Endodermal cell (in vitro differentiated cells): ENCODE data around the gene PLCB1. TPM values are rescaled to one million over a fixed set of nuclear protein-coding genes. Genes with fewer than 3 reads are reported as not detected.

Source experiments
- DNase-seq: peaks from one replicate; pipeline ENCODE4 v3.0.0-alpha.2; 2017
- H3K27ac ChIP-seq: 2 replicates; pipeline ENCODE4 v1.5.1; 2013; ENCODE audit warnings: mild to moderate bottlenecking, low read depth, low read length, moderate library complexity
- H3K27me3 ChIP-seq: 2 replicates; pipeline ENCODE4 v1.6.1; 2013; ENCODE audit warnings: mild to moderate bottlenecking, low read length, moderate library complexity; ENCODE audit not compliant: insufficient read depth, control insufficient read depth, poor library complexity, severe bottlenecking
- H3K36me3 ChIP-seq: 2 replicates; pipeline ENCODE4 v1.7.0; 2013; ENCODE audit warnings: mild to moderate bottlenecking, low read length, moderate library complexity; ENCODE audit not compliant: control insufficient read depth, insufficient read depth
- H3K4me1 ChIP-seq: one replicate; pipeline ENCODE4 v1.7.0; 2013; ENCODE audit warnings: low read length; ENCODE audit not compliant: control insufficient read depth, insufficient read depth
- H3K4me3 ChIP-seq: 2 replicates; pipeline ENCODE4 v1.5.1; 2013; ENCODE audit warnings: mild to moderate bottlenecking, low read length, moderate library complexity
- H3K9ac ChIP-seq: 2 replicates; pipeline ENCODE4 v1.6.1; 2013; ENCODE audit warnings: mild to moderate bottlenecking, low read length, moderate library complexity; ENCODE audit not compliant: poor library complexity, severe bottlenecking; ENCODE audit errors: extremely low read depth
- H3K9me3 ChIP-seq: 2 replicates; pipeline ENCODE4 v1.6.1; 2013; ENCODE audit warnings: mild to moderate bottlenecking, low read length, moderate library complexity; ENCODE audit not compliant: control insufficient read depth
- H3K27ac Mint-ChIP-seq: 2 replicates; pipeline ENCODE4 v1.8.0; 2020; ENCODE audit warnings: mixed read lengths
- H3K27me3 Mint-ChIP-seq: 2 replicates; pipeline ENCODE4 v1.8.0; 2021; ENCODE audit warnings: mild to moderate bottlenecking, mixed read lengths; ENCODE audit not compliant: insufficient read depth
- H3K36me3 Mint-ChIP-seq: 2 replicates; pipeline ENCODE4 v1.8.0; 2020; ENCODE audit warnings: low read depth, mixed read lengths
- H3K4me1 Mint-ChIP-seq: 2 replicates; pipeline ENCODE4 v1.8.0; 2020; ENCODE audit warnings: mixed read lengths
- H3K4me3 Mint-ChIP-seq: 2 replicates; pipeline ENCODE4 v1.8.0; 2020; ENCODE audit warnings: mild to moderate bottlenecking, moderate library complexity, mixed read lengths
- H3K9me3 Mint-ChIP-seq: 2 replicates; pipeline ENCODE4 v1.8.0; 2020; ENCODE audit warnings: mild to moderate bottlenecking, mixed read lengths
- CTCF ChIP-seq: fragments of 200-600 bp; sonication (generic); conservative IDR thresholded peaks from 2 replicates; pipeline ENCODE4 v1.5.0; 2021; ENCODE audit warnings: antibody characterized with exemption, mild to moderate bottlenecking
- WGBS, 2 experiments: methylation state at CpG; one replicate each; pipeline versions ENCODE4 v1.1.5 to v1.1.7; 2013; ENCODE audit warnings: missing lambda C conversion rate in 2 of 2, mixed read lengths in 1 of 2; ENCODE audit not compliant: insufficient coverage in 1 of 2, insufficient read length in 1 of 2; 5-methylcytosine and 5-hydroxymethylcytosine counted together
- total RNA-seq, 2 donors: library from RNA; stranded (reverse); fragmentation: NEBNext Ultra II Directional in 1 of 2; extraction: Animal tissue kit (Norgen Biotek cat#: 25700) in 1 of 2; gene quantifications; 2 replicates in 1 of 2; 3 replicates in 1 of 2; pipeline ENCODE4 v1.2.1, GENCODE V29; 2021

PLCB1 gene
- total RNA-seq, 2 donors from 2014 or later: 15.3 to 16.5 TPM

- Histone ChIP-seq H3K27me3 (no peaks in the 10 kb centered on the region), H3K9ac (no peak overlapping the region), H3K27ac (no peak overlapping the region), H3K4me3 (no peak overlapping the region), H3K36me3 (no peaks in the 10 kb centered on the region), H3K4me1 (no peaks in the 10 kb centered on the region), H3K9me3 (no peaks in the 10 kb centered on the region)
- WGBS, 2 experiments: 95 to 100% methylated on average over 1 to 2 of the region's 2 CpGs
- Mint-ChIP-seq H3K4me3 (no peak overlapping the region), H3K27ac (no peak overlapping the region), H3K4me1 (peaks cover 6% of the 10 kb centered on the region), H3K9me3 (no peaks in the 10 kb centered on the region), H3K27me3 (no peaks in the 10 kb centered on the region), H3K36me3 (no peaks in the 10 kb centered on the region)
- TF ChIP-seq CTCF: no peak
- no peak for DNase-seq
Measured at GRCh38 chr20:8526610-8527009, 394.5 kb downstream of the PLCB1 start.

GRCh38 chr20:8527998-8528723 is 396.1 kb downstream of the PLCB1 start:
- no peak for DNase-seq
- Mint-ChIP-seq H3K9me3 (no peaks in the 10 kb centered on the region), H3K4me3 (no peak overlapping the region), H3K27me3 (no peaks in the 10 kb centered on the region), H3K36me3 (no peaks in the 10 kb centered on the region), H3K27ac (no peak overlapping the region), H3K4me1 (peaks cover 6% of the 10 kb centered on the region)
- WGBS, 2 experiments: 96 to 100% methylated on average over 1 to 4 of the region's 4 CpGs
- Histone ChIP-seq H3K27me3 (no peaks in the 10 kb centered on the region), H3K36me3 (no peaks in the 10 kb centered on the region), H3K4me1 (no peaks in the 10 kb centered on the region), H3K4me3 (no peak overlapping the region), H3K9me3 (no peaks in the 10 kb centered on the region), H3K27ac (no peak overlapping the region), H3K9ac (no peak overlapping the region)
- no peak for TF ChIP-seq CTCF

- no peak overlapping the region for H3K27ac Mint-ChIP-seq
- Histone ChIP-seq H3K27ac (no peak overlapping the region), H3K9me3 (no peaks in the 10 kb centered on the region), H3K4me1 (no peaks in the 10 kb centered on the region), H3K9ac (no peak overlapping the region), H3K36me3 (no peaks in the 10 kb centered on the region), H3K27me3 (no peaks in the 10 kb centered on the region), H3K4me3 (no peak overlapping the region)
- 92% methylated on average over 1 of the region's 1 CpG; no CpG with 5 or more reads in 1 of the 2 experiments for WGBS, 2 experiments
- no peaks in the 10 kb centered on the region for H3K36me3 Mint-ChIP-seq
- peaks cover 4% of the 10 kb centered on the region for H3K4me1 Mint-ChIP-seq
- TF ChIP-seq CTCF: no peak
- no peak overlapping the region for H3K4me3 Mint-ChIP-seq
- H3K9me3 Mint-ChIP-seq: no peaks in the 10 kb centered on the region
- H3K27me3 Mint-ChIP-seq: no peaks in the 10 kb centered on the region
- no peak for DNase-seq
Measured at GRCh38 chr20:8530022-8530421, 398.0 kb downstream of the PLCB1 start.
